K562 (cell line): ENCODE data around the gene IL4I1. TPM values are rescaled to one million over a fixed set of nuclear protein-coding genes. Genes with fewer than 3 reads are reported as not detected.
A peak's percentile ranks its signal among the peaks of the same experiment; 100 is the strongest.

Source experiments
- ATF7 ChIP-seq: fragments of 450-650 bp; IDR thresholded peaks from 2 replicates; pipeline ENCODE4 v1.7.1; 2014; ENCODE audit warnings: mild to moderate bottlenecking, moderate library complexity
- BCOR ChIP-seq: fragments of 450-650 bp; IDR thresholded peaks from 2 replicates; pipeline ENCODE4 v1.6.1; 2016
- MCM5 ChIP-seq: fragments of 450-650 bp; IDR thresholded peaks from 2 replicates; pipeline ENCODE4 v1.6.1; 2016; ENCODE audit warnings: low read depth
- NEUROD1 ChIP-seq: fragments of 150-350 bp; IDR thresholded peaks from 2 replicates; pipeline ENCODE4 v1.6.1; 2014; ENCODE audit warnings: borderline replicate concordance, low read length, low read depth; ENCODE audit not compliant: partially characterized antibody
- NONO ChIP-seq, 2 experiments: fragments of 200-400 bp in 1 of 2; fragments of 450-650 bp in 1 of 2; formaldehyde crosslinking in 1 of 2; IDR thresholded peaks; 2 replicates each; pipeline ENCODE4 v1.6.1; 2017; ENCODE audit warnings: low read depth in 2 of 2, mild to moderate bottlenecking in 2 of 2, moderate library complexity in 2 of 2, low read length in 1 of 2
- NRF1 ChIP-seq, 2 experiments: fragments of 450-650 bp; IDR thresholded peaks in 1 of 2; conservative IDR thresholded peaks in 1 of 2; 2 replicates each; pipeline ENCODE4 v1.6.1; 2014; ENCODE audit warnings: mild to moderate bottlenecking in 2 of 2
- PTBP1 ChIP-seq: fragments of 200-400 bp; formaldehyde crosslinking; IDR thresholded peaks from 2 replicates; pipeline ENCODE4 v1.6.1; 2017; ENCODE audit warnings: low read depth, low read length
- RNF2 ChIP-seq: sonication (generic); IDR thresholded peaks from 2 replicates; pipeline ENCODE4 v1.6.1; 2016
- TEAD1 ChIP-seq, 2 experiments: fragments of 450-650 bp in 1 of 2; sonication (generic) in 1 of 2; formaldehyde crosslinking; IDR thresholded peaks; 2 replicates each; pipeline versions ENCODE4 v1.4.0 to v1.8.0; 2020 to 2022; ENCODE audit warnings: mild to moderate bottlenecking in 2 of 2, missing genetic modification reagents in 1 of 2
- ZZZ3 ChIP-seq: fragments of 450-650 bp; IDR thresholded peaks from 2 replicates; pipeline ENCODE4 v1.6.1; 2016; ENCODE audit warnings: antibody characterized with exemption, mild to moderate bottlenecking, moderate library complexity
- polyA plus RNA-seq, 8 experiments: library from polyadenylated mRNA; depleted of rRNA in 4 of 8; stranded (reverse) in 5 of 8; unstranded in 3 of 8; fragments of >200 nt; fragmentation: Nextera tagmentation in 2 of 8; fragmentation: Illumina TruSeq in 1 of 8; extraction: Ambion mirVana in 2 of 8; extraction: Trizol in 1 of 8; gene quantifications; 2 replicates each; pipeline versions ENCODE4 v1.2.1 to v1.2.3, GENCODE V29; 2011 to 2014; ENCODE audit warnings: inconsistent platforms in 1 of 8, missing spikeins in 1 of 8
- total RNA-seq, 7 experiments: library from RNA; depleted of rRNA in 6 of 7; stranded (reverse); fragments of >200 nt in 6 of 7; fragmentation: Illumina TruSeq in 2 of 7; extraction: Trizol in 2 of 7; gene quantifications; 2 replicates each; pipeline versions ENCODE4 v1.2.1 to v1.2.3, GENCODE V29; 2011 to 2021; ENCODE audit warnings: low replicate concordance in 1 of 7
- TF ChIP-seq, protein P1 (sequence below): fragments of 250-450 bp; sonication (Bioruptor Pico); IDR thresholded peaks from 2 replicates; pipeline ENCODE4 v1.6.1; 2021; ENCODE audit warnings: mild to moderate bottlenecking
- TF ChIP-seq, protein P2 (sequence below): fragments of 450-650 bp; IDR thresholded peaks from 2 replicates; pipeline ENCODE4 v1.6.1; 2016
- TF ChIP-seq, protein P3 (sequence below): sonication (generic); formaldehyde crosslinking; IDR thresholded peaks from 2 replicates; pipeline ENCODE4 v1.8.1; 2023; ENCODE audit warnings: missing genetic modification reagents, mild to moderate bottlenecking, borderline replicate concordance
- TF ChIP-seq, protein P4 (sequence below): IDR thresholded peaks from 2 replicates; pipeline ENCODE4 v1.6.1; 2012; ENCODE audit warnings: low read depth, low read length, improper control_type of control experiment, borderline replicate concordance

The IL4I1 gene
- total and polyA plus RNA-seq, 9 of the 15 experiments (the other 6 are each of a cell fraction or from before 2014, with no cell fraction given), result 0.06 to 0.95 (median 0.43) TPM; not detected in 2

DNA sequence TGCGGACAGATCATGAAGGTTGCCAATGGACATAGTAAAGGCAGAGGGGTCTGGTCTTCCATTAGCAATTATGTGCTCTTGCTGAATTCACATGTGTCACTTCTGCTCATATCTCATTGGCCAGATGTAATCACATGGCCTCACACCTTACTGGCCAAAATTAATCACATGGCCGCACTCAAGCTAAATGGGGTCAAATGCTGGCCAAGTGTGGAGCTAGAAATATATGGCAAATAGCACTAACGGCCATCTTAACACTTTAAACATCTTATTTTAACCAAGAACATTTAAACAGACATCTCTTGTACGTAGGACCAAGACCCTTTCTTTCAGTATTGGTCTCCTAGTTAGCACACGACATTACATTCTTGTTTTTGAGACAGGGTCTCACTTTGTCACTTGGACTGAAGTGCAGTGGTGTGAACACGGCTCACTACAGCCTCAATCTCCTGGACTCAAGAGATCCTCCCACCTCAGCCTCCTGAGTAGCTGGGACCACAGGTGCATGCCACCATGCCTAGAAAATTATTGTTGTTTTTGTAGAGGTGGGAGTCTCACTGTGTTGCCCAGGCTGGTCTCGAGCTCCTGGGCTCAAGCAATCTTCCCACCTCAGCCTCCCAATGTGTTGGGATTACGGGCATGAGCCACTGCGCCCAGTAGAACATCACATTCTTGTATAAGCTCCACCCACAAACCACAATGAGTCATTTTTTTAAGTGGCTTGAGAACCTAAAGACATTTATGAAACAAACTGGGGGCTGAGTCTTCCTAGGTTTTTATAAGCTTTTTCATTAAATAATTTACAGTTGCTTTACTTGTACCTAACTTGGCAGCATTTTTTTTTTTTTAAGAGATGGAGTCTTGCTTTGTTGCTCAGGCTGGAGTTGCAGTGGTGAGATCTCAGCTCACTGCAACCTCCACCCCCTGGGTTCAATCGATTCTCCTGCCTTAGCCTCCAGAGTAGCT is 48.7 kb downstream of the IL4I1 start (continued):
- no peak for TF ChIP-seq MCM5
- TF ChIP-seq TEAD1 (CRISPR knock-in tag; IDR thresholded peaks at IDR 0.05), result peak in 1 of 2 experiments; percentile 46; a peak in 1 of 4 replicates
- no peak for TF ChIP-seq PTBP1
- TF ChIP-seq, protein P1, sequence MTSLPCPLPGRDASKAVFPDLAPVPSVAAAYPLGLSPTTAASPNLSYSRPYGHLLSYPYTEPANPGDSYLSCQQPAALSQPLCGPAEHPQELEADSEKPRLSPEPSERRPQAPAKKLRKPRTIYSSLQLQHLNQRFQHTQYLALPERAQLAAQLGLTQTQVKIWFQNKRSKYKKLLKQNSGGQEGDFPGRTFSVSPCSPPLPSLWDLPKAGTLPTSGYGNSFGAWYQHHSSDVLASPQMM (CRISPR knock-in tag), result no peak
- TF ChIP-seq, protein P2, sequence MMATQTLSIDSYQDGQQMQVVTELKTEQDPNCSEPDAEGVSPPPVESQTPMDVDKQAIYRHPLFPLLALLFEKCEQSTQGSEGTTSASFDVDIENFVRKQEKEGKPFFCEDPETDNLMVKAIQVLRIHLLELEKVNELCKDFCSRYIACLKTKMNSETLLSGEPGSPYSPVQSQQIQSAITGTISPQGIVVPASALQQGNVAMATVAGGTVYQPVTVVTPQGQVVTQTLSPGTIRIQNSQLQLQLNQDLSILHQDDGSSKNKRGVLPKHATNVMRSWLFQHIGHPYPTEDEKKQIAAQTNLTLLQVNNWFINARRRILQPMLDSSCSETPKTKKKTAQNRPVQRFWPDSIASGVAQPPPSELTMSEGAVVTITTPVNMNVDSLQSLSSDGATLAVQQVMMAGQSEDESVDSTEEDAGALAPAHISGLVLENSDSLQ, result 0 out of 2 replicates have a peak, but pooled peaks have one; percentile 19
- TF ChIP-seq ATF7, result peak; percentile 84
- TF ChIP-seq NEUROD1, result no peak
- TF ChIP-seq RNF2, result 0 out of 2 replicates have a peak, but pooled peaks have one; percentile 16
- no peak for TF ChIP-seq ZZZ3
- peak; percentile 42 for TF ChIP-seq BCOR
- TF ChIP-seq, protein P3, sequence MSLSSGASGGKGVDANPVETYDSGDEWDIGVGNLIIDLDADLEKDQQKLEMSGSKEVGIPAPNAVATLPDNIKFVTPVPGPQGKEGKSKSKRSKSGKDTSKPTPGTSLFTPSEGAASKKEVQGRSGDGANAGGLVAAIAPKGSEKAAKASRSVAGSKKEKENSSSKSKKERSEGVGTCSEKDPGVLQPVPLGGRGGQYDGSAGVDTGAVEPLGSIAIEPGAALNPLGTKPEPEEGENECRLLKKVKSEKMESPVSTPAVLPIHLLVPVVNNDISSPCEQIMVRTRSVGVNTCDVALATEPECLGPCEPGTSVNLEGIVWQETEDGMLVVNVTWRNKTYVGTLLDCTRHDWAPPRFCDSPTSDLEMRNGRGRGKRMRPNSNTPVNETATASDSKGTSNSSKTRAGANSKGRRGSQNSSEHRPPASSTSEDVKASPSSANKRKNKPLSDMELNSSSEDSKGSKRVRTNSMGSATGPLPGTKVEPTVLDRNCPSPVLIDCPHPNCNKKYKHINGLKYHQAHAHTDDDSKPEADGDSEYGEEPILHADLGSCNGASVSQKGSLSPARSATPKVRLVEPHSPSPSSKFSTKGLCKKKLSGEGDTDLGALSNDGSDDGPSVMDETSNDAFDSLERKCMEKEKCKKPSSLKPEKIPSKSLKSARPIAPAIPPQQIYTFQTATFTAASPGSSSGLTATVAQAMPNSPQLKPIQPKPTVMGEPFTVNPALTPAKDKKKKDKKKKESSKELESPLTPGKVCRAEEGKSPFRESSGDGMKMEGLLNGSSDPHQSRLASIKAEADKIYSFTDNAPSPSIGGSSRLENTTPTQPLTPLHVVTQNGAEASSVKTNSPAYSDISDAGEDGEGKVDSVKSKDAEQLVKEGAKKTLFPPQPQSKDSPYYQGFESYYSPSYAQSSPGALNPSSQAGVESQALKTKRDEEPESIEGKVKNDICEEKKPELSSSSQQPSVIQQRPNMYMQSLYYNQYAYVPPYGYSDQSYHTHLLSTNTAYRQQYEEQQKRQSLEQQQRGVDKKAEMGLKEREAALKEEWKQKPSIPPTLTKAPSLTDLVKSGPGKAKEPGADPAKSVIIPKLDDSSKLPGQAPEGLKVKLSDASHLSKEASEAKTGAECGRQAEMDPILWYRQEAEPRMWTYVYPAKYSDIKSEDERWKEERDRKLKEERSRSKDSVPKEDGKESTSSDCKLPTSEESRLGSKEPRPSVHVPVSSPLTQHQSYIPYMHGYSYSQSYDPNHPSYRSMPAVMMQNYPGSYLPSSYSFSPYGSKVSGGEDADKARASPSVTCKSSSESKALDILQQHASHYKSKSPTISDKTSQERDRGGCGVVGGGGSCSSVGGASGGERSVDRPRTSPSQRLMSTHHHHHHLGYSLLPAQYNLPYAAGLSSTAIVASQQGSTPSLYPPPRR, result no peak
- TF ChIP-seq NRF1 (conservative IDR thresholded peaks at IDR 0.05 in 1 of 2, IDR thresholded peaks at IDR 0.05 in 1 of 2), result peak in 1 of 2 experiments; percentile 20; a peak in 1 of 4 replicates
- 0 out of 4 replicates have a peak, but pooled peaks of 1 of the 2 experiments have one; percentile 27 for TF ChIP-seq NONO (IDR thresholded peaks at IDR 0.05; ENCODE audit: low read depth in 2 of 2, low read length in 1 of 2)
- TF ChIP-seq, protein P4, sequence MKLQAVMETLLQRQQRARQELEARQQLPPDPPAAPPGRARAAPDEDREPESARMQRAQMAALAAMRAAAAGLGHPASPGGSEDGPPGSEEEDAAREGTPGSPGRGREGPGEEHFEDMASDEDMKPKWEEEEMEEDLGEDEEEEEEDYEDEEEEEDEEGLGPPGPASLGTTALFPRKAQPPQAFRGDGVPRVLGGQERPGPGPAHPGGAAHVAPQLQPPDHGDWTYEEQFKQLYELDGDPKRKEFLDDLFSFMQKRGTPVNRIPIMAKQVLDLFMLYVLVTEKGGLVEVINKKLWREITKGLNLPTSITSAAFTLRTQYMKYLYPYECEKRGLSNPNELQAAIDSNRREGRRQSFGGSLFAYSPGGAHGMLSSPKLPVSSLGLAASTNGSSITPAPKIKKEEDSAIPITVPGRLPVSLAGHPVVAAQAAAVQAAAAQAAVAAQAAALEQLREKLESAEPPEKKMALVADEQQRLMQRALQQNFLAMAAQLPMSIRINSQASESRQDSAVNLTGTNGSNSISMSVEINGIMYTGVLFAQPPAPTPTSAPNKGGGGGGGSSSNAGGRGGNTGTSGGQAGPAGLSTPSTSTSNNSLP, result no peak
